GM20000 (cell line): ENCODE data around the gene TTC21B.

Source experiments
- DNase-seq: peaks from one replicate; pipeline ENCODE4 v3.0.0; 2012; ENCODE audit warnings: low spot score
- CTCF ChIP-seq: IDR thresholded peaks from 2 replicates; pipeline ENCODE4 v1.5.1; 2012; ENCODE audit warnings: mild to moderate bottlenecking, control low read depth; ENCODE audit errors: extremely low read depth, missing control alignments

The TTC21B gene

GRCh38 chr2:165857876-165858275 is 95.7 kb downstream of the TTC21B start:
- no peak for TF ChIP-seq CTCF
- DNase-seq: no peak

GRCh38 chr2:165852394-165852793 is 101.2 kb downstream of the TTC21B start:
- no peak for DNase-seq
- TF ChIP-seq CTCF: no peak

DNA sequence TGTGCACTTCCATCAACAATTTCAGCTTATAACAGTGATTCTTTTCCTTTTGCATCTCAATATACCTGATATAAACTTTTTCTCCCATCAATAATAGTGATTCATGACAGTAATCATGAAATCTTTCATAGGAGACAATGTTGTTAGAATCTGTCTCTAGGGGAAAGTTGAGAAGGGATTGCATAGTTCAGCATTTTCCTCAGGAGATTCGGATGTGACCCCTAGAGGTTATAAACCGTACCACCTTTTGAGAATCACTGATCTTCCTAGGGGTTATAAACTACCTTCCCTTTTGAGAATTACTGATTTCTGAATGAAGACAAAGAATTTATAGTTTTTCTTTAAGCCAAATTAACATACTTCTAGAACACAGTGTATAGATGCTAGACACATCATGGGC is 106.6 kb downstream of the TTC21B start:
- TF ChIP-seq CTCF: no peak
- no peak for DNase-seq

- TF ChIP-seq CTCF: no peak
- DNase-seq: no peak
These were observed 107.5 kb downstream of the TTC21B start for GRCh38 chr2:165846056-165846455.

- no peak for TF ChIP-seq CTCF
- no peak for DNase-seq
These were observed 109.4 kb downstream of the TTC21B start for GRCh38 chr2:165844216-165844615.

- DNase-seq: no peak
- no peak for TF ChIP-seq CTCF
These were observed 110.2 kb downstream of the TTC21B start for GRCh38 chr2:165843351-165843750.

DNA sequence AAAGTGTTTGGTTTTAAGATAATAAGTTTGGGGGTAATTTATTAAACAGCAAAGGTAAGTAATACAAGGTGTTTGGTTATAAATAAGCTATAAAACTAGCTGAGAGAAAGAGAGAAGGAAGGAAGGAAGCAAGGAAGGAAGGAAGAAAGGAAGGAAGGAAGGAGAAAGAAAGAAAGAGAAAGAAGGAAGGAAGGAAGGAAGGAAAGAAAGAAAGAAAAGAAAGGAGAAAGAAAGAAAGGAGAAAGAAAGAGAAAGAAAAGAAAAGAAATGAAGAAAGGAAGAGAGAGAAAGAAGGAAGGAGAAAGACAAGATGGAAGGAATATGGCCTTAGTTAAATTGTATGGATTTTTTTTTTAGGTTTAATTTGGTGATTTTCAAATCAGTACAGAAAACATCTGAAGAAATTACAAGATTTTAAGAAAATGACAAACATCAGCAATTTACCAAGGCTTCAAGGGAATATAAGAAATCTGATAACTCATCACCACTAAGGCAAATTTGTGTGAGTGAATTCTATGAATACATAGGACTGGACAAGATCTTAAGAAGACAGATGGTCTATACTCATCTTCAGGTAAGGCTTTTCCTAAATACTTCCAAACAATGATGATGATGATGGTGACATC is 113.1 kb downstream of the TTC21B start:
- no peak for DNase-seq
- no peak for TF ChIP-seq CTCF
